ENCODE data around the gene GARRE1.

DNA sequence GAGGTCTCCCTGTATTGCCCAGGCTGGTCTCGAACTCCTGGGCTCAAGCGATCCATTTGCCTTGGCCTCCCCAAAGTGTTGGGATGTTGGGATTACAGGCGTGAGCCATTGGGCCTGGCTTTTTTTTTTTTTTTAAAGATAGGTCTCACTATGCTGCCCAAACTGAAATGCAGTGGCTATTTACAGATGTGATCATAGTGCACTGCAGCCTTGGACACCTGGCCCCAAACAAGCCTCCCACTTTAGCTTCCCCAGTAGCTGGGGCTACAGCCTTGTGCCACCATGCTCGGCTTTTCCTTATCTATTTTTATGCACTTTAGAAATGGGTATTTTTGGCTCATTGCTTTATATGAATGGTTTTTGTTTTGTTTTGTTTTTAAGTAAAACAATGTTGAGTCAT is 44.6 kb upstream of the GARRE1 start:
- no peak for TF ChIP-seq POLR2A (IDR thresholded peaks at IDR 0.05)
- TF ChIP-seq, protein P1, sequence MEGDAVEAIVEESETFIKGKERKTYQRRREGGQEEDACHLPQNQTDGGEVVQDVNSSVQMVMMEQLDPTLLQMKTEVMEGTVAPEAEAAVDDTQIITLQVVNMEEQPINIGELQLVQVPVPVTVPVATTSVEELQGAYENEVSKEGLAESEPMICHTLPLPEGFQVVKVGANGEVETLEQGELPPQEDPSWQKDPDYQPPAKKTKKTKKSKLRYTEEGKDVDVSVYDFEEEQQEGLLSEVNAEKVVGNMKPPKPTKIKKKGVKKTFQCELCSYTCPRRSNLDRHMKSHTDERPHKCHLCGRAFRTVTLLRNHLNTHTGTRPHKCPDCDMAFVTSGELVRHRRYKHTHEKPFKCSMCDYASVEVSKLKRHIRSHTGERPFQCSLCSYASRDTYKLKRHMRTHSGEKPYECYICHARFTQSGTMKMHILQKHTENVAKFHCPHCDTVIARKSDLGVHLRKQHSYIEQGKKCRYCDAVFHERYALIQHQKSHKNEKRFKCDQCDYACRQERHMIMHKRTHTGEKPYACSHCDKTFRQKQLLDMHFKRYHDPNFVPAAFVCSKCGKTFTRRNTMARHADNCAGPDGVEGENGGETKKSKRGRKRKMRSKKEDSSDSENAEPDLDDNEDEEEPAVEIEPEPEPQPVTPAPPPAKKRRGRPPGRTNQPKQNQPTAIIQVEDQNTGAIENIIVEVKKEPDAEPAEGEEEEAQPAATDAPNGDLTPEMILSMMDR (IDR thresholded peaks at IDR 0.05): no peak
